HG02938 (cell line): ENCODE data around the gene LMBRD2.

Experiments used
- ATAC-seq: cut with Tn5 transposase; IDR thresholded peaks from one replicate; pipeline ENCODE4 v1.9.1; 2021; ENCODE audit warnings: mild to moderate bottlenecking, moderate library complexity; ENCODE audit not compliant: unreplicated experiment

Gene LMBRD2

GRCh38 chr5:36054647-36055046, 97.0 kb downstream of the LMBRD2 start:
- no peak for ATAC-seq

GRCh38 chr5:36052538-36052937, 99.1 kb downstream of the LMBRD2 start:
- no peak for ATAC-seq

GRCh38 chr5:36049949-36050348, 101.7 kb downstream of the LMBRD2 start:
- no peak for ATAC-seq
